OCI-LY3 (cell line): ENCODE measurements around the gene KCNK2.

ENCODE experiments used
- H2AFZ ChIP-seq: fragments of 200-600, 300-600 bp; shearing (Covaris generic); 2 replicates; pipeline ENCODE4 v1.6.0; 2014; ENCODE audit warnings: antibody characterized with exemption, low read depth, low read length
- H3K27ac ChIP-seq: fragments of 200-600, 300-600 bp; sonication (generic); 2 replicates; pipeline ENCODE4 v1.5.1; 2014; ENCODE audit warnings: mild to moderate bottlenecking, low read length, moderate library complexity, mixed read lengths
- H3K27me3 ChIP-seq: fragments of 200-600, 300-600 bp; sonication (generic); 2 replicates; pipeline ENCODE4 v1.6.1; 2014; ENCODE audit warnings: low read depth, low read length, mixed read lengths
- H3K36me3 ChIP-seq: fragments of 200-600, 300-600 bp; sonication (generic); replicated peaks from 2 replicates; pipeline ENCODE3; 2014; ENCODE audit warnings: low read depth, low read length, mixed read lengths
- H3K4me1 ChIP-seq: fragments of 300-600, 200-600 bp; sonication (generic); 2 replicates; pipeline ENCODE4 v1.6.1; 2014; ENCODE audit warnings: low read length, mixed read lengths
- H3K4me2 ChIP-seq: fragments of 200-600, 300-600 bp; sonication (generic); 2 replicates; pipeline ENCODE4 v1.6.1; 2014; ENCODE audit warnings: low read length, mixed read lengths
- H3K4me3 ChIP-seq: fragments of 300-600, 200-600 bp; sonication (generic); 2 replicates; pipeline ENCODE4 v1.5.1; 2014; ENCODE audit warnings: antibody characterized with exemption, mild to moderate bottlenecking, low read length, moderate library complexity
- H3K79me2 ChIP-seq: fragments of 300-600, 200-600 bp; shearing (Covaris generic); 2 replicates; pipeline ENCODE4 v1.6.1; 2014; ENCODE audit warnings: mild to moderate bottlenecking, low read length, mixed read lengths
- H3K9ac ChIP-seq: fragments of 300-600, 200-600 bp; shearing (Covaris generic); 2 replicates; pipeline ENCODE4 v1.6.0; 2014; ENCODE audit warnings: mild to moderate bottlenecking, low read length, moderate library complexity
- H3K9me3 ChIP-seq: fragments of 200-600, 300-600 bp; shearing (Covaris generic); 2 replicates; pipeline ENCODE4 v1.6.1; 2014; ENCODE audit warnings: low read length, mixed read lengths; ENCODE audit not compliant: insufficient read depth
- H4K20me1 ChIP-seq: fragments of 200-600, 300-600 bp; sonication (generic); 2 replicates; pipeline ENCODE4 v1.6.1; 2016; ENCODE audit warnings: low read length, mixed read lengths; ENCODE audit not compliant: insufficient read depth
- CTCF ChIP-seq: fragments of 200-600, 300-600 bp; sonication (generic); IDR thresholded peaks from 2 replicates; pipeline ENCODE4 v1.5.1; 2014; ENCODE audit warnings: antibody characterized with exemption, low read length, low read depth
- EZH2phosphoT487 ChIP-seq: fragments of 200-600 bp; shearing (Covaris generic); IDR thresholded peaks from 2 replicates; pipeline ENCODE4 v1.6.1; 2018; ENCODE audit warnings: antibody characterized with exemption, mixed run types, low read depth

KCNK2 gene

GRCh38 chr1:215095524-215095923 lies 13.0 kb downstream of the KCNK2 start:
- Histone ChIP-seq H3K27me3 (no peaks in the 10 kb centered on the region), H3K4me1 (no peaks in the 10 kb centered on the region), H4K20me1 (no peaks in the 10 kb centered on the region), H3K79me2 (no peaks in the 10 kb centered on the region), H3K9ac (no peak overlapping the region), H3K4me2 (no peak overlapping the region), H2AFZ (no peak overlapping the region), H3K27ac (no peak overlapping the region), H3K4me3 (no peak overlapping the region), H3K36me3 (no peaks in the 10 kb centered on the region), H3K9me3 (no peaks in the 10 kb centered on the region)
- no peak for TF ChIP-seq CTCF
- no peak for TF ChIP-seq EZH2phosphoT487

GRCh38 chr1:215101511-215101910 lies 19.0 kb downstream of the KCNK2 start:
- no peak overlapping the region for H3K27ac ChIP-seq
- no peaks in the 10 kb centered on the region for H3K27me3 ChIP-seq
- no peaks in the 10 kb centered on the region for H3K79me2 ChIP-seq
- no peak overlapping the region for H2AFZ ChIP-seq
- H3K9ac ChIP-seq, result no peak overlapping the region
- TF ChIP-seq CTCF (no peak), EZH2phosphoT487 (no peak)
- H3K4me2 ChIP-seq, result no peak overlapping the region
- no peak overlapping the region for H3K4me3 ChIP-seq
- H3K36me3 ChIP-seq, result no peaks in the 10 kb centered on the region
- H3K9me3 ChIP-seq, result no peaks in the 10 kb centered on the region
- no peaks in the 10 kb centered on the region for H3K4me1 ChIP-seq
- H4K20me1 ChIP-seq, result no peaks in the 10 kb centered on the region

- TF ChIP-seq EZH2phosphoT487 (no peak), CTCF (no peak)
- H2AFZ ChIP-seq, result no peak overlapping the region
These were observed 21.7 kb downstream of the KCNK2 start for GRCh38 chr1:215104283-215104682.

GRCh38 chr1:215106067-215106466 lies 23.5 kb downstream of the KCNK2 start:
- Histone ChIP-seq H3K9me3 (no peaks in the 10 kb centered on the region), H3K4me2 (no peak overlapping the region), H3K4me3 (no peak overlapping the region), H3K79me2 (no peaks in the 10 kb centered on the region), H3K4me1 (no peaks in the 10 kb centered on the region), H4K20me1 (no peaks in the 10 kb centered on the region), H3K36me3 (no peaks in the 10 kb centered on the region), H2AFZ (no peak overlapping the region), H3K27ac (no peak overlapping the region), H3K27me3 (no peaks in the 10 kb centered on the region), H3K9ac (no peak overlapping the region)
- TF ChIP-seq EZH2phosphoT487, result no peak
- no peak for TF ChIP-seq CTCF

More at GRCh38 chr1:215104283-215104682, 21.7 kb downstream of the KCNK2 start:
- no peak overlapping the region for H3K4me2 ChIP-seq
- no peaks in the 10 kb centered on the region for H3K9me3 ChIP-seq
- no peaks in the 10 kb centered on the region for H3K36me3 ChIP-seq
- no peaks in the 10 kb centered on the region for H3K27me3 ChIP-seq
- no peak overlapping the region for H3K4me3 ChIP-seq
- no peaks in the 10 kb centered on the region for H3K4me1 ChIP-seq
- H4K20me1 ChIP-seq, result no peaks in the 10 kb centered on the region
- H3K79me2 ChIP-seq, result no peaks in the 10 kb centered on the region
- no peak overlapping the region for H3K9ac ChIP-seq
- no peak overlapping the region for H3K27ac ChIP-seq
